Activated CD4-positive, alpha-beta T cell treated with anti-CD3 and anti-CD28 coated beads, Interleukin-2, amount 10 ng/mL, durations not matched to agents 7 days and 5 days (primary cell): ENCODE measurements around the gene IL17A. TPM values are rescaled to one million over a fixed set of nuclear protein-coding genes. Genes with fewer than 3 reads are reported as not detected.

ENCODE experiments used
- CTCF ChIA-PET: fragments of 350-600 bp; sonication (Branson Sonifier 250); formaldehyde crosslinking; loops from one replicate; lab custom pipeline; 2021; ENCODE audit warnings: antibody characterized with exemption; lab: Charles Lee
- POLR2A ChIA-PET: fragments of 350-600 bp; sonication (Branson Sonifier 250); formaldehyde crosslinking; loops from one replicate; lab custom pipeline; 2021; ENCODE audit warnings: antibody characterized with exemption; lab: Charles Lee
- DNase-seq: peaks from one replicate; pipeline ENCODE4 v3.0.0-alpha.2; 2020
- H3K27ac Mint-ChIP-seq: one replicate; pipeline ENCODE4 v1.8.0; 2021; ENCODE audit warnings: mild to moderate bottlenecking, moderate library complexity, mixed read lengths
- H3K27me3 Mint-ChIP-seq: one replicate; pipeline ENCODE4 v1.8.0; 2021; ENCODE audit warnings: mixed read lengths
- H3K36me3 Mint-ChIP-seq: one replicate; pipeline ENCODE4 v1.8.0; 2021; ENCODE audit warnings: low read depth, mixed read lengths
- H3K4me1 Mint-ChIP-seq: one replicate; pipeline ENCODE4 v1.8.0; 2021; ENCODE audit warnings: mixed read lengths
- H3K4me3 Mint-ChIP-seq: one replicate; pipeline ENCODE4 v1.8.0; 2021; ENCODE audit warnings: mild to moderate bottlenecking, moderate library complexity, mixed read lengths
- H3K9me3 Mint-ChIP-seq: one replicate; pipeline ENCODE4 v1.8.0; 2021; ENCODE audit warnings: mixed read lengths
- microRNA-seq: library from miRNA; unstranded; fragments of <30 nt; microRNA quantifications from one replicate; pipeline ENCODE4 v1.2.0, GENCODE V29; 2021; ENCODE audit warnings: borderline microRNAs expressed, borderline replicate concordance
- total RNA-seq, 2 experiments: library from RNA; stranded (reverse); gene quantifications; one replicate each; pipeline ENCODE4 v1.2.3, GENCODE V29; 2021

The IL17A gene
- total RNA-seq, 2 experiments from 2014 or later = 0.62 to 0.82 TPM

GRCh38 chr6:52233975-52234823 lies 48.0 kb downstream of the IL17A start:
- H3K4me3 Mint-ChIP-seq = no peak overlapping the region
- no peaks in the 10 kb centered on the region for H3K36me3 Mint-ChIP-seq
- no peak overlapping the region for H3K27ac Mint-ChIP-seq
- H3K9me3 Mint-ChIP-seq = no peaks in the 10 kb centered on the region
- DNase-seq = peak; percentile 14
- peaks cover 66% of the 10 kb centered on the region for H3K27me3 Mint-ChIP-seq
- CTCF ChIA-PET = interaction anchor here (1.2 to 2.5 kb wide), 2 partner anchors 50 to 71 kb away, joined by 3 to 11 read pairs; no protein-coding TSS in a partner anchor
- POLR2A ChIA-PET = no interaction called here
- H3K4me1 Mint-ChIP-seq = peaks cover 12% of the 10 kb centered on the region

Small RNAs within 50 kb of the gene (microRNA-seq; reads per million reads assigned to microRNA genes)
- gene MIR133B (not detected), gene MIR206 (6.7 reads per million, percentile 34 among the genes with 10 or more reads in this experiment)

Other genes starting within 250 kb of the IL17A start
- not detected for gene PKHD1, start 98.8 kb upstream of the IL17A start, total RNA-seq
- gene IL17F, start 58.1 kb downstream of the IL17A start, total RNA-seq = 1 to 10 TPM; 7.4 to 9.1 TPM
- 100 to 1,000 TPM; 189 to 190 TPM for gene MCM3, start 98.4 kb downstream of the IL17A start, total RNA-seq
- 10 to 100 TPM; 21.2 to 22.8 TPM for gene PAQR8, start 175.8 kb downstream of the IL17A start, total RNA-seq
- 1 to 10 TPM; 2.3 to 3.6 TPM for gene EFHC1, start 234.0 kb downstream of the IL17A start, total RNA-seq